SU-DHL-6 (cell line): ENCODE measurements around the gene CYP2J2.

Source experiments
- CTCF ChIP-seq: fragments of 200-600 bp; sonication (generic); IDR thresholded peaks from one replicate; pipeline ENCODE4 v1.5.1; 2017; ENCODE audit warnings: antibody characterized with exemption, mild to moderate bottlenecking, low read length, moderate library complexity; ENCODE audit not compliant: insufficient read depth, poor library complexity, severe bottlenecking
- EZH2phosphoT487 ChIP-seq: fragments of 200-600 bp; sonication (generic), shearing (Covaris generic); conservative IDR thresholded peaks from 2 replicates; pipeline ENCODE4 v1.6.1; 2018; ENCODE audit warnings: mild to moderate bottlenecking, antibody characterized with exemption, low read length, moderate library complexity, mixed read lengths

- TF ChIP-seq CTCF (no peak), EZH2phosphoT487 (no peak)
These were observed 60.1 kb downstream of the CYP2J2 start for GRCh38 chr1:59866462-59866861.
